SK-N-SH (cell line): ENCODE measurements around the gene HVCN1. TPM values are rescaled to one million over a fixed set of nuclear protein-coding genes. Genes with fewer than 3 reads are reported as not detected.

Source experiments
- CHD2 ChIP-seq: fragments of 150-350 bp; IDR thresholded peaks from 2 replicates; pipeline ENCODE4 v1.6.1; 2018; ENCODE audit warnings: low read length; ENCODE audit not compliant: partially characterized antibody
- EP300 ChIP-seq, 2 experiments: IDR thresholded peaks; 2 replicates each; pipeline versions ENCODE4 v1.4.0 to v1.6.1; 2012; ENCODE audit warnings: borderline replicate concordance in 1 of 2, low read depth in 1 of 2, low read length in 1 of 2
- EZH2phosphoT487 ChIP-seq: fragments of 200-600 bp; sonication (generic); IDR thresholded peaks from 2 replicates; pipeline ENCODE4 v1.6.1; 2017; ENCODE audit warnings: low read depth, mixed run types, mild to moderate bottlenecking, antibody characterized with exemption, moderate library complexity, borderline replicate concordance
- FOXJ3 ChIP-seq: sonication (generic); formaldehyde crosslinking; IDR thresholded peaks from 2 replicates; pipeline ENCODE4 v1.5.1; 2020; ENCODE audit warnings: mild to moderate bottlenecking, missing genetic modification reagents
- GABPA ChIP-seq: IDR thresholded peaks from 2 replicates; pipeline ENCODE4 v1.4.0; 2012; ENCODE audit warnings: low read depth, mild to moderate bottlenecking
- GATA2 ChIP-seq: sonication (generic); formaldehyde crosslinking; IDR thresholded peaks from 2 replicates; pipeline ENCODE4 v1.5.0; 2020; ENCODE audit warnings: mild to moderate bottlenecking, missing genetic modification reagents
- IRF3 ChIP-seq: fragments of 150-350 bp; IDR thresholded peaks from 2 replicates; pipeline ENCODE4 v1.6.1; 2016; ENCODE audit warnings: mild to moderate bottlenecking, low read depth, low read length
- JUND ChIP-seq: IDR thresholded peaks from 2 replicates; pipeline ENCODE4 v1.4.0; 2012
- MEF2A ChIP-seq: IDR thresholded peaks from 2 replicates; pipeline ENCODE4 v1.4.0; 2012; ENCODE audit warnings: low read depth, borderline replicate concordance
- MXI1 ChIP-seq: IDR thresholded peaks from 2 replicates; pipeline ENCODE4 v1.6.1; 2012; ENCODE audit warnings: mild to moderate bottlenecking, low read depth, low read length, improper control_type of control experiment
- NFIC ChIP-seq: IDR thresholded peaks from 2 replicates; pipeline ENCODE4 v1.4.0; 2012; ENCODE audit warnings: borderline replicate concordance
- RAD21 ChIP-seq: IDR thresholded peaks from 2 replicates; pipeline ENCODE4 v1.6.1; 2012; ENCODE audit warnings: mild to moderate bottlenecking, low read length
- REST ChIP-seq: IDR thresholded peaks from 2 replicates; pipeline ENCODE4 v1.6.1; 2012; ENCODE audit warnings: mild to moderate bottlenecking, low read depth, low read length, moderate library complexity
- RFX5 ChIP-seq: IDR thresholded peaks from 2 replicates; pipeline ENCODE4 v1.6.1; 2012; ENCODE audit warnings: mild to moderate bottlenecking, improper control_type of control experiment, low read length
- SMC3 ChIP-seq: IDR thresholded peaks from 2 replicates; pipeline ENCODE4 v1.6.1; 2012; ENCODE audit warnings: low read depth, low read length, improper control_type of control experiment
- TEAD4 ChIP-seq: IDR thresholded peaks from 2 replicates; pipeline ENCODE4 v1.4.0; 2012; ENCODE audit warnings: mild to moderate bottlenecking, borderline replicate concordance; ENCODE audit not compliant: insufficient read depth
- USF1 ChIP-seq: IDR thresholded peaks from 2 replicates; pipeline ENCODE4 v1.4.0; 2012; ENCODE audit warnings: low read depth, borderline replicate concordance
- YY1 ChIP-seq: IDR thresholded peaks from 2 replicates; pipeline ENCODE4 v1.4.0; 2012; ENCODE audit warnings: low read depth, mild to moderate bottlenecking
- ZBTB33 ChIP-seq: IDR thresholded peaks from 2 replicates; pipeline ENCODE4 v1.4.0; 2012; ENCODE audit warnings: low read depth, borderline replicate concordance
- polyA plus RNA-seq, 3 experiments: library from polyadenylated mRNA; depleted of rRNA; stranded (reverse); fragments of >200 nt; gene quantifications; 2 replicates each; pipeline ENCODE4 v1.2.3, GENCODE V29; 2012

The HVCN1 gene
- polyA plus RNA-seq, 1 of the 3 experiments (the other 2 are of a cell fraction): 0.03 TPM

GRCh38 chr12:110694330-110694901, 5.5 kb upstream of the HVCN1 start (continued):
- TF ChIP-seq REST: no peak
- TF ChIP-seq CHD2: peak; percentile 76
- TF ChIP-seq FOXJ3 (CRISPR knock-in tag): no peak; the same call in 1 of the 2 replicates
- no peak for TF ChIP-seq JUND
- no peak for TF ChIP-seq NFIC
- no peak for TF ChIP-seq ZBTB33
- TF ChIP-seq GATA2 (CRISPR knock-in tag): peak; percentile 85
- TF ChIP-seq RFX5: no peak
- TF ChIP-seq IRF3: no peak
- 0 out of 2 replicates have a peak, but pooled peaks have one; percentile 22 for TF ChIP-seq RAD21
- no peak for TF ChIP-seq USF1
- no peak for TF ChIP-seq SMC3
- TF ChIP-seq EP300 (IDR thresholded peaks at IDR 0.05; ENCODE audit: borderline replicate concordance in 1 of 2, low read depth in 1 of 2, low read length in 1 of 2): peak in 1 of 2 experiments; percentile 84; a peak in 2 of 4 replicates
- no peak for TF ChIP-seq MEF2A
- peak; percentile 70 for TF ChIP-seq MXI1
- TF ChIP-seq YY1: no peak
- no peak for TF ChIP-seq EZH2phosphoT487
- no peak for TF ChIP-seq TEAD4
- TF ChIP-seq GABPA: no peak
